MCF 10A (cell line): ENCODE measurements around the gene PSD2. TPM values are rescaled to one million over a fixed set of nuclear protein-coding genes. Genes with fewer than 3 reads are reported as not detected.

Source experiments
- BruUV-seq: library from RNA; stranded (reverse); fragments of 400-500 nt; replicated peaks from 2 replicates; lab custom pipeline; 2021; lab: Mats Ljungman, UMichigan
- CTCF ChIA-PET: fragments of 300-600 bp; sonication (Branson Sonifier 250); formaldehyde crosslinking; extraction: SDS; loops from one replicate; lab custom pipeline; 2021; ENCODE audit warnings: antibody characterized with exemption, inconsistent platforms; lab: Yijun Ruan, JAX
- POLR2A ChIA-PET: fragments of 300-600, 350-650 bp; sonication (Branson Sonifier 250); formaldehyde crosslinking; extraction: SDS; loops from one replicate; lab custom pipeline; 2020; ENCODE audit warnings: antibody characterized with exemption, inconsistent platforms; lab: Yijun Ruan, JAX
- DNase-seq: peaks from one replicate; pipeline ENCODE4 v3.0.0-alpha.2; 2018; ENCODE audit not compliant: unreplicated experiment
- H3K27ac Mint-ChIP-seq: one replicate; pipeline ENCODE4 v1.8.0; 2022; ENCODE audit warnings: mild to moderate bottlenecking, low read depth, mixed read lengths; ENCODE audit not compliant: unreplicated experiment
- H3K27me3 Mint-ChIP-seq: one replicate; pipeline ENCODE4 v1.8.0; 2022; ENCODE audit warnings: mixed read lengths; ENCODE audit not compliant: insufficient read depth, unreplicated experiment
- H3K36me3 Mint-ChIP-seq: one replicate; pipeline ENCODE4 v1.8.0; 2022; ENCODE audit warnings: mild to moderate bottlenecking, moderate library complexity, mixed read lengths; ENCODE audit not compliant: insufficient read depth, unreplicated experiment
- H3K4me1 Mint-ChIP-seq: one replicate; pipeline ENCODE4 v1.8.0; 2022; ENCODE audit warnings: mixed read lengths; ENCODE audit not compliant: insufficient read depth, unreplicated experiment
- H3K4me3 Mint-ChIP-seq: one replicate; pipeline ENCODE4 v1.8.0; 2022; ENCODE audit warnings: mild to moderate bottlenecking, moderate library complexity, mixed read lengths; ENCODE audit not compliant: unreplicated experiment
- H3K9me3 Mint-ChIP-seq: one replicate; pipeline ENCODE4 v1.8.0; 2022; ENCODE audit warnings: mixed read lengths; ENCODE audit not compliant: unreplicated experiment
- intact Hi-C: fragments of 100-400 bp; cut with micrococcal nuclease; formaldehyde crosslinking; loops from 2 replicates; pipeline ENCODE4 v1.14.1; 2022
- total RNA-seq: library from RNA; stranded (reverse); gene quantifications from 2 replicates; pipeline ENCODE4 v1.2.3, GENCODE V29; 2022
- TF ChIP-seq, protein P1 (sequence below): fragments of 200-600 bp; IDR thresholded peaks from one replicate; pipeline ENCODE4 v1.8.0; 2022; ENCODE audit warnings: antibody characterized with exemption, mild to moderate bottlenecking; ENCODE audit not compliant: unreplicated experiment

The PSD2 gene
- total RNA-seq, 1 experiment from 2014 or later = not detected

DNA sequence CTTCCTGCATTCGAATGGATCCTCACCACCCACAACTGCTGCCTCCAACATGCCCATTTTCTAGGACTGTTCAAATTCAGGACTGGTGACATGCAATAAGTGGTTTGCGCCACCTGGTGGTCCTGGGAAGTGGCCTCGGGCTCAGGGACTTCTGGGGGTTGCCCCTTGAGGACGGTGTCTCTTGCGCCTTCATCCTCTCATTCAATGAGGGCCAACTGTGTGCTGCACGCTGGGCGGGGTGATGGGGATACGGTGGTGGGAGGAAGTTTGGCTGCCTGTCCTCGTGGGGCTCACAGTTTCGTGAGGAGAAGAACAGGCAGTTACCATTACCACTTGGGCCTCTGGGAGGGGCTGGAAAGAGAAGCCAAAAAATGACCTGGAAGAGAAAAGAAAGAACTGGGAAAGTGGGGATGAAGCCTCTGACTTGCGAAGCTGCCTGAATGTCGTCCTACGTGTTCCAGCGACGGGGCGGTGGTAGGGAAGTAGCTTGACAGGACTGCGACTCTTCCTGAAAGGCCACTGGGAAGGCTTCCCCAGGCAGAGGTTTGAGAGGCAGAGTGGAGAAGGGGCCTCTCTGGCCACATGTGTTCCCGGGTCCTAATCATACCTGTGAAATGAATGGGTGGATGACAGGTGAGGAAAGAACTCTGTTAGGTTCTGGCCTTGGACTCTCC, 49.0 kb downstream of the PSD2 start:
- Mint-ChIP-seq H3K4me1 (peaks cover 3% of the 10 kb centered on the region), H3K4me3 (no peak overlapping the region), H3K36me3 (no peaks in the 10 kb centered on the region), H3K9me3 (no peaks in the 10 kb centered on the region), H3K27me3 (peaks cover 37% of the 10 kb centered on the region), H3K27ac (no peak overlapping the region)
- intact Hi-C loops = loop anchor here (1.0 kb wide), 2 partner anchors 57 to 124 kb away; no protein-coding TSS in a partner anchor
- BruUV-seq = no TSS peak
- TF ChIP-seq, protein P1, sequence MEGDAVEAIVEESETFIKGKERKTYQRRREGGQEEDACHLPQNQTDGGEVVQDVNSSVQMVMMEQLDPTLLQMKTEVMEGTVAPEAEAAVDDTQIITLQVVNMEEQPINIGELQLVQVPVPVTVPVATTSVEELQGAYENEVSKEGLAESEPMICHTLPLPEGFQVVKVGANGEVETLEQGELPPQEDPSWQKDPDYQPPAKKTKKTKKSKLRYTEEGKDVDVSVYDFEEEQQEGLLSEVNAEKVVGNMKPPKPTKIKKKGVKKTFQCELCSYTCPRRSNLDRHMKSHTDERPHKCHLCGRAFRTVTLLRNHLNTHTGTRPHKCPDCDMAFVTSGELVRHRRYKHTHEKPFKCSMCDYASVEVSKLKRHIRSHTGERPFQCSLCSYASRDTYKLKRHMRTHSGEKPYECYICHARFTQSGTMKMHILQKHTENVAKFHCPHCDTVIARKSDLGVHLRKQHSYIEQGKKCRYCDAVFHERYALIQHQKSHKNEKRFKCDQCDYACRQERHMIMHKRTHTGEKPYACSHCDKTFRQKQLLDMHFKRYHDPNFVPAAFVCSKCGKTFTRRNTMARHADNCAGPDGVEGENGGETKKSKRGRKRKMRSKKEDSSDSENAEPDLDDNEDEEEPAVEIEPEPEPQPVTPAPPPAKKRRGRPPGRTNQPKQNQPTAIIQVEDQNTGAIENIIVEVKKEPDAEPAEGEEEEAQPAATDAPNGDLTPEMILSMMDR = peak; percentile 74
- CTCF ChIA-PET = interaction anchor here (0.6 to 6.7 kb wide), 15 partner anchors 10 to 135 kb away, joined by 3 to 87 read pairs (median 5); no protein-coding TSS in a partner anchor
- POLR2A ChIA-PET = interaction anchor here (1.4 kb wide), 1 partner anchor 57 kb away, joined by 8 read pairs; no protein-coding TSS in a partner anchor
- DNase-seq = peak; percentile 82

DNA sequence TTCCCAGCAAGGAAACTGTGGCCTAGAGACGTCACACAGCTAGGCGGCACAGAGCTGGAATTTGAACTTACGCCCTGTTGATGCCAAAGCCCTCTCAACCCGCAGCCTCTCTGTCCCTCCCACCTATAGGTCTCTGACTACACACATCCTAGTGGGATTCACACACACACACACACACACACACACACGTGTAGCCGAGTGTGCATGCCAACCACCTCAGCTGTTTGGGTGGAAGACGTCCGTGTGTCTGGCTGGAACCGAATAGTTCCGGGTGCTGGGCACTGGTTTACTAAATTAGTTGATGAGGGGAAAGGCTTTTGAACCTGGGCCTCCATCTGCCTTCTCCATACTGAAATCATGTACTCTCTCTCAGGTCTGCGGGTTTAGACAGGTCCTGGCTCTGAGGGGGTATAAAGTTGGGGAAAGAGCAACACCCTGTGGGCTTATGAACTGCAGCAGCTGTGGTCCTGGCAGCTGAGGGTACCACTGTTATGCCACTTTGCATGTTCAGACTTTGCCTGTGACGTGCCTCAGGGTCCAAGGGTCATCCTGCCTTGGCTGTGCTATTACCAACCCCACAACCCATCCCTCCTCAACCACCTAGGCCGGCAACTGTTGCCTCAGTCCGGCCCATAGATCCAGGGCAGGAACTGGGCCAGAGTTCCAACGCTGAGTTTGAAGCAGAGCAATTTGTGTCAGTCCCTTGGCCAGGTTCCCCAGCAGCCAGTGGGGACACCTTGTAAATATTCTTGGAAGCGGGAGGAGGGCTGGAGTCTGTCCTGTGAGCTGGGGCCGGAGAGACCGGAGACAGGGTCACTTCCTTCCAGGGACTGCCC, 50.5 kb downstream of the PSD2 start:
- BruUV-seq = no TSS peak
- no peaks in the 10 kb centered on the region for H3K9me3 Mint-ChIP-seq
- ChIA-PET POLR2A (interaction anchor here (0.8 to 1.4 kb wide), 2 partner anchors 58 to 61 kb away, joined by 4 to 8 read pairs; no protein-coding TSS in a partner anchor), CTCF (interaction anchor here (0.6 to 6.7 kb wide), 13 partner anchors 13 to 134 kb away, joined by 3 to 87 read pairs (median 4); no protein-coding TSS in a partner anchor)
- DNase-seq = no peak
- H3K4me1 Mint-ChIP-seq = peaks cover 6% of the 10 kb centered on the region
- TF ChIP-seq, protein P1 = no peak
- peaks cover 37% of the 10 kb centered on the region for H3K27me3 Mint-ChIP-seq
- intact Hi-C loops = no loop called here
- H3K27ac Mint-ChIP-seq = no peak overlapping the region
- H3K36me3 Mint-ChIP-seq = no peaks in the 10 kb centered on the region
- no peak overlapping the region for H3K4me3 Mint-ChIP-seq

DNA sequence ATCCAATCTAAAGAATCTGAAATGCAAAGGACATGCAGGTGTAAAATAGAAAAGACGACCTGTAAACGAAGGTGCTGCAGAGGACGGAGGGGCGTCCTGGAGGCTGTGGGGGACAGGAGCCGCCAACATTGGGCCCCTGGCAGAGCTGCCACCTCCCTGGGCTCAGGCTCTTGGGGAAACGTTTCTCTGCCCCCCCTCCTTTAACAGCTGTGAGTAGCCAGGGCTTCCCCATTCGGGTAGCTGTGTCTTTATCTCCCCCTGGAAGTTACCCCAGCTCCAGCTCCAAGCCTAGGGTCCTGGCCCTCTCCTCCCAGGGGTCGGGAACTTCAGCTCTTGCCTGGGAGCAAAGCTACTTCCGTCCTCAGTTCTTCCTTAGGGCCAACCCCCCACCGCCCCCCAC, 51.5 kb downstream of the PSD2 start:
- no TSS peak for BruUV-seq
- no peak overlapping the region for H3K27ac Mint-ChIP-seq
- TF ChIP-seq, protein P1 = no peak
- peaks cover 28% of the 10 kb centered on the region for H3K27me3 Mint-ChIP-seq
- CTCF ChIA-PET = interaction anchor here (1.2 to 6.7 kb wide), 5 partner anchors 17 to 121 kb away, joined by 4 to 87 read pairs (median 7); no protein-coding TSS in a partner anchor
- no peaks in the 10 kb centered on the region for H3K9me3 Mint-ChIP-seq
- no peak overlapping the region for H3K4me3 Mint-ChIP-seq
- peaks cover 6% of the 10 kb centered on the region for H3K4me1 Mint-ChIP-seq
- no peak for DNase-seq
- no peaks in the 10 kb centered on the region for H3K36me3 Mint-ChIP-seq
- intact Hi-C loops = no loop called here
- POLR2A ChIA-PET = no interaction called here
